ENCODE measurements around the gene PAPPA. TPM values are rescaled to one million over a fixed set of nuclear protein-coding genes. Genes with fewer than 3 reads are reported as not detected.

The PAPPA gene
- total and polyA plus RNA-seq, 12 donors, result 0.22 to 23.9 (median 5.7) TPM

DNA sequence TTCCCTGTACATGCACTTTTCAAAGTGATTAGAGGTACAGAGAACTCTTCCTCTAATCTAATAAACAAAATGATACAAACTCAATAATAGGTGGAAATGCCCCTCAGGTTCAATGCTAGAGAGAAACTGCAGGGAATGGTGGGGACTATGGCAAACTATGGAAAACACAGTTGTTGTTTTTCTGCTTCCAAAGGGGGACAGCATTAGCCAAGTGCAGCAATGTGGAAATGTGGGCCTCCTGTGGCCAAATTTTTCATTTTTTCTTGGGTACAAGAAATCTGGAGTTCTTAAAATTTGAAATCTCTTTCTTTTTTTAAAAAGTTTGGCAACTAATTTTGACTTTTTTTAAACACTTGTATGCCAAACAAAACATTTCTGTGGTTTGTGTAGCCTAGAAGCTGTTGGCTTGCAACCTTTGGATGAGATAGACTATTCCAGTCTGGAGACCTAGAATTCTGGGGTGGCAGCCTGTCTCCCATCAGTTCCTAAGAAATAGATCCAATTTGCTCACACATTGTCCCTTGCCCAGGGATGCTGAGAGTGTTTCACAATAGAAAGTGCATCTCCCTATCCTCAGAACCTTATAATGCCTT is 218.6 kb downstream of the PAPPA start:
- Histone ChIP-seq H3K4me3 (no peak overlapping the region), H3K4me1 (replicated peaks in 1 of 2) (no peaks in the 10 kb centered on the region), H3K36me3 (replicated peaks in 1 of 2) (no peaks in the 10 kb centered on the region), H3K27me3 (no peaks in the 10 kb centered on the region), H3K27ac (no peak overlapping the region), H3K9me3 (replicated peaks in 1 of 3) (no peaks in the 10 kb centered on the region)
- no peak for DNase-seq
- TF ChIP-seq, protein P1, sequence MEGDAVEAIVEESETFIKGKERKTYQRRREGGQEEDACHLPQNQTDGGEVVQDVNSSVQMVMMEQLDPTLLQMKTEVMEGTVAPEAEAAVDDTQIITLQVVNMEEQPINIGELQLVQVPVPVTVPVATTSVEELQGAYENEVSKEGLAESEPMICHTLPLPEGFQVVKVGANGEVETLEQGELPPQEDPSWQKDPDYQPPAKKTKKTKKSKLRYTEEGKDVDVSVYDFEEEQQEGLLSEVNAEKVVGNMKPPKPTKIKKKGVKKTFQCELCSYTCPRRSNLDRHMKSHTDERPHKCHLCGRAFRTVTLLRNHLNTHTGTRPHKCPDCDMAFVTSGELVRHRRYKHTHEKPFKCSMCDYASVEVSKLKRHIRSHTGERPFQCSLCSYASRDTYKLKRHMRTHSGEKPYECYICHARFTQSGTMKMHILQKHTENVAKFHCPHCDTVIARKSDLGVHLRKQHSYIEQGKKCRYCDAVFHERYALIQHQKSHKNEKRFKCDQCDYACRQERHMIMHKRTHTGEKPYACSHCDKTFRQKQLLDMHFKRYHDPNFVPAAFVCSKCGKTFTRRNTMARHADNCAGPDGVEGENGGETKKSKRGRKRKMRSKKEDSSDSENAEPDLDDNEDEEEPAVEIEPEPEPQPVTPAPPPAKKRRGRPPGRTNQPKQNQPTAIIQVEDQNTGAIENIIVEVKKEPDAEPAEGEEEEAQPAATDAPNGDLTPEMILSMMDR (IDR thresholded peaks at IDR 0.05), result no peak
- TF ChIP-seq POLR2A (IDR thresholded peaks at IDR 0.05), result no peak
- intact Hi-C loops (cut with DNase I), result no loop called here

DNA sequence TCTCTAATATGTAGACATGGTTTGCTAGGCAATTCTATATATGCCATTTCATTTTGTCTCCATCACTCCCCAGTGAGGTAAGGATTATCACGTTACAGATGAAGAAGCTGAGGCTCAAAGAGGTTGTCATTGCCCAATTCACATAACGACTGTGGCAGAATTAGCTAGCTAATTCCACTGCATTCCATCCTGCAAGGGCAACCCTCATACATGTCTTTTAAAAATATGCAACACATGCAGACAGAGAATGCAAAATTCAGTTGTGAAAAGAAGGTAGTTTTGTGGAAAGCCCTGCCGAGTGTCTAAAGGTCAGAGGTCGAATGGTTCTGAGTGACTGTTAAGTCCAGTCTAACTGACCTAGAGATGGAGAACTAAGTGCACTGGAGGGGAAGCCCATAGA is 219.2 kb downstream of the PAPPA start:
- Histone ChIP-seq H3K27me3 (no peaks in the 10 kb centered on the region), H3K9me3 (replicated peaks in 1 of 3) (no peaks in the 10 kb centered on the region), H3K4me3 (no peak overlapping the region), H3K36me3 (replicated peaks in 1 of 2) (no peaks in the 10 kb centered on the region), H3K27ac (no peak overlapping the region), H3K4me1 (replicated peaks in 1 of 2) (no peaks in the 10 kb centered on the region)
- intact Hi-C loops (cut with DNase I), result no loop called here
- DNase-seq, result no peak
- 79 to 85% (median 84%) methylated on average over 4 of the region's 4 CpGs for WGBS, 4 donors
- no peak for TF ChIP-seq POLR2A (IDR thresholded peaks at IDR 0.05)
- TF ChIP-seq, protein P1 (IDR thresholded peaks at IDR 0.05), result no peak

DNA sequence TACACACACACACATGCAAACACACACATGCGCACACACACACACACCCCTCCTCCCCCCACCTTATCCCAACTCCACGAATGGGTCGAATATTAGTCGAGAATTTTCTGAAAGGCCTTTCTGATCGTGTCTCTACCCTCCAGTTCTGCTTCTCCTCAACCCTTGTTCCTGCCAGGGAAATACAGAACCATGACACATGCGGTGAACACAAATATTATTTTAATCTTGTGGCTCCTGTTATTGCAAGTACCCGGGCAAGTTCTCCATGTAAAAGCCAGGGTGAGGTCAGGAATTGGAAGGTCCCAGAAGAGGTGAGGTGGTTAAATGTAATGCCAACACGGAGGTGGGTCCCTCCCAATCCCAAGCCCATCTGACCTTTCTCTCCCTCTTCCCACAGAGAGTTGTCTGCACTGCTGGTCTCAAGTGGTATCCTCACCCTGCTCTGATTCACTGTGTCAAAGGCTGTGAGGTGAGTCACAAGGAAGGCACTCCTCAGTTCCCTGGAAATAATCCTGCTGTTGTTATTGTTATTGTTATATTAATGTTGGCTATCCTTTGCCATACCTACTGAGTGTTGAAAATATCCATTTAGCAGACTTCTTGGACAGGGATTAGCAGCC is 223.7 kb downstream of the PAPPA start:
- H3K4me3 ChIP-seq, result no peak overlapping the region
- no peak for DNase-seq
- H3K27ac ChIP-seq, result no peak overlapping the region
- H3K36me3 ChIP-seq (replicated peaks in 1 of 2), result no peaks in the 10 kb centered on the region
- WGBS, 4 donors, result 68 to 74% (median 70%) methylated on average over 8 of the region's 8 CpGs
- no peaks in the 10 kb centered on the region for H3K4me1 ChIP-seq (replicated peaks in 1 of 2)
- TF ChIP-seq, protein P1 (IDR thresholded peaks at IDR 0.05), result no peak
- no peak for TF ChIP-seq POLR2A (IDR thresholded peaks at IDR 0.05)
- no peaks in the 10 kb centered on the region for H3K9me3 ChIP-seq (replicated peaks in 1 of 3)
- intact Hi-C loops (cut with DNase I), result no loop called here
- no peaks in the 10 kb centered on the region for H3K27me3 ChIP-seq

DNA sequence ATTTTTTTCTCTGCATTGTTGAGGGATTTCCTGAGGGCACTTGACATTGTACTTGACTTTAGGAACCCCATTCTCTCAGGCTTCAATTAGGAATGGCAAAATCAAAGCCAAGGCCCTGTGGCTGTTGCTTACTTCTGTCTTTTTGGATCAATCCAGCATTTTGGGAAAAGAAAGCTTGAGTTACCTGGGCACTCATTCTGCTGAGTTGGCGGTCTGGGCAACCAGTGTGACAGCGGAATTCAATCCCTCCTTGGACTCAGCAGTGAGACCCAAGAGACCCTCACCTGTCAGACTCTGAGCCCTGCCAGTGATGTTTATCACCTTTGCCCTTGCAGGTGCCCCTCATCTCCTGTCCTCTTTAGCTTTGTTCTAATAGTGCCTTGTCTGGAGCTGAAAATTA is 225.3 kb downstream of the PAPPA start:
- WGBS, 4 donors, result 93 to 98% (median 95%) methylated on average over 2 of the region's 2 CpGs
- Histone ChIP-seq H3K27me3 (no peaks in the 10 kb centered on the region), H3K36me3 (replicated peaks in 1 of 2) (no peaks in the 10 kb centered on the region), H3K4me1 (replicated peaks in 1 of 2) (no peaks in the 10 kb centered on the region), H3K27ac (no peak overlapping the region), H3K9me3 (replicated peaks in 1 of 3) (no peaks in the 10 kb centered on the region), H3K4me3 (no peak overlapping the region)
- TF ChIP-seq POLR2A (IDR thresholded peaks at IDR 0.05), result no peak
- TF ChIP-seq, protein P1 (IDR thresholded peaks at IDR 0.05), result no peak
- intact Hi-C loops (cut with DNase I), result no loop called here
- no peak for DNase-seq

Measured in adrenal gland (tissue), 12 donors.